C1 segment of cervical spinal cord (tissue), 14 donors: ENCODE data around the gene SNTG2.
"Not testable (repeated sequence)": the region's sequence is repeated elsewhere in the genome, so short reads cannot be mapped to it uniquely, and the experiment has no call there.

Experiments
- DNase-seq, 14 donors: peaks; one replicate each; lab custom pipeline; 2025; lab: John Stamatoyannopoulos, UW

The SNTG2 gene

DNA sequence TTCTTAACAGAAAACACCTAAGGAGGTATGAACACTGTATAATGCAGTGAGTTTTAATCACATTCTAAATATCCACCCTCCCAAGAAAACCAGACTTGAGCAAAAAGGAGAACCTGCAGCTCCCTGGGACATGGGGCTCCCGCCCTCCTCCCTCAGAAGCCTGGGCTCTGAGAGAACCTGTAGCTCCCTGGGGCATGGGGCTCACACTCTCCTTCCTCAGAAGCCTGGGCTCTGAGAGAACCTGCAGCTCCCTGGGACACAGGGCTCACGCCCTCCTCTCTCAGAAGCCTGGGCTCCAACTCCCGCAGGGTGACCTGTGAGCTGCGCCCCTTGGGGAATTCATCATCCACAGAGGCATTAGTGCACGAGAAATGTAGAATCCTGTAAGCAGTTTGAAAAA is 222.9 kb downstream of the SNTG2 start:
- DNase-seq: no peak

- DNase-seq: no peak
Measured at GRCh38 chr2:1181893-1182292, 231.2 kb downstream of the SNTG2 start.

DNA sequence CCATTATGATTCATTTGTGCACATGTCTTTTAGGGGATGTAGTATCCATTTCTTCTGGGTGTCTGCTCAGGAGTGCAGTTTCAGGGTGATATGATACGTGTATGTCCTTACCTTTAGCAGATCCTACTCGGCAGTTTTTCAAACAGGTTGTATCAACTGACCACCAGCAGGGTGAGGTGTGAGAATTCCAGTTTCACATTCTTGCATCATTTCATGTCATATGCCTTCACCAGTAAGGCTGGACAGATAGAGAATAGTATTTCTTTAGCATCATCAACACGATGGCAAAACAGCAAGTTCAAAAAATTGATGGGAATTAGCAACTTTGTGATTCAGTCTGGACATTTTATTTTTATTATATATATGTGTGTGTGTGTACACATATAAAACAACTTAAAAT is 232.7 kb downstream of the SNTG2 start:
- no peak for DNase-seq

- DNase-seq: no peak
Measured at GRCh38 chr2:1186421-1186820, 235.8 kb downstream of the SNTG2 start.

GRCh38 chr2:1187189-1187588 is 236.5 kb downstream of the SNTG2 start:
- no peak for DNase-seq

- DNase-seq: no peak
Measured at GRCh38 chr2:1192121-1192520, 241.5 kb downstream of the SNTG2 start.

DNA sequence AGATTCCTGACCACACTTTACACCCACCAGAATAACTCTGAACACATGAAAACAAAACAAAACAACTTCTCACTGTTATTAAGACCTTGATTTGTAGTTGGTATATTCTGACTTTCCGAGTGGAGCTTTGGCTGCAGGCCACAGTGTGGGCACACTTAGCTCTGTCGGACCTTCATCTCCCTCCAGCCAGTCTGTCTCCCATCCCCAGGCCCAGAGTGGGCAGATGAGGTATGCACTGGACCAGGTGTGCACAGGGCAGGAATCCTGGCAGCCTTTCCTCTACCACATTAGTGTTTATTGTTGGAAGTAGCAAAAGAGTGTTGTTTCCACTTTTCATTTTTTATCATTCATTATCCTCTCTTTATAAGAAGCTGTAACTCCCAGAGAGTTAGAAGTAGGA is 243.2 kb downstream of the SNTG2 start:
- DNase-seq: no peak

GRCh38 chr2:1203772-1204171 is 253.1 kb downstream of the SNTG2 start:
- DNase-seq: no peak

- DNase-seq: no peak
Measured at GRCh38 chr2:1205853-1206252, 255.2 kb downstream of the SNTG2 start.

GRCh38 chr2:1207962-1208510 is 257.4 kb downstream of the SNTG2 start:
- DNase-seq: no peak

GRCh38 chr2:1208522-1208921 is 257.9 kb downstream of the SNTG2 start:
- no peak for DNase-seq

GRCh38 chr2:1209246-1209645 is 258.6 kb downstream of the SNTG2 start:
- no peak for DNase-seq

DNA sequence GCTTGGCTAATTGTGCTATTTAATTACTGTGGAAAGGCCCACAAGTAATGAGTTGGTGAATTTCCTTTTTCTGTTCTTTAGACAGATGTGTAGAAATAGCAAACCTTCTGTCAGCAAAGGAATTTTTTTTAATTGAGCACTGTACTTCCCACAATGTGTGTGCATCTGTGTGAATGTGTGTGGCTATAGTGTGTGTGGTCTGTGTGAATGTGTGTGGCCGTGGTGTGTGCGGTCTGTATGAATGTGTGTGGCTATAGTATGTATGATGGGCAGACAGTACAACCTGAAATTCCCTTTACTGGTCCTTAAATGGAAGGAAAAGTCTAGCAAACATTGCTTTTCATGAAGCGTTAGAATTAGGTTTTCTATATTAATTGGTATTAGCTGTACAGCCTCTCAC is 259.1 kb downstream of the SNTG2 start:
- DNase-seq: no peak

GRCh38 chr2:1210352-1210751 is 259.7 kb downstream of the SNTG2 start:
- no peak for DNase-seq

DNA sequence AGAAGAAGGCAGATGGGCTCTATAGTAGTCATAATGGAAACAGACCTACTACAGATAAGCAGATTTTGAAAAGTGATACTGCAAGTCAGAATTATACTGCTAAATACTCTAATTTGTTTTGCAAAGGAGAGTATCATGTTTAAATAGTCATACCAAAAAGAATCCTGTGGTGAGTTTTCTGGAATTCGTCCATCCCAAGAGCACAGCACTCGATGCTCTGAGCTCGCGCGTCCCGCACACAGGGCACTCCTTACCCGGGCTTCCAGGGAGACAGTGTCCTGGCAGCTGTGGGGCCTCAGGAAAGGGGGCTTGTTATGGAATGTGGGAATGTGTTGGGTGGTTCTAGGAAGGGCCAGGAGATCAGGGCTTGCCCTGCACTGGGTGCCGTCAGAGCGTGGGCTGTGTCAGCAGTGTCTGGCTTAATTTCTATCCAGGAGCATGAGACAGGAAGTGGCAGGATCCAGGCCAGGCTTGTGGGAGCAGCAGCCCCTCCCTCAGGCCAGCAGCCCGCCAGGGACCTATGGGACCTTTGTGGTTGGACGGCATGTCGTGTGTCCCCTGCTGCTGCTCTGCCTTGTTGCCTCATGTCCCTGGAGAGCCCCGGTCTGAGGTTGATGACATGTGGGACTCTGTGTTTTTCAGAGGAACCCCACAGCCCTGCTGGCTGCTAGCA is 269.4 kb downstream of the SNTG2 start:
- no peak for DNase-seq

GRCh38 chr2:1222056-1222455 is 271.4 kb downstream of the SNTG2 start:
- DNase-seq: no peak

GRCh38 chr2:1223791-1224190 is 273.1 kb downstream of the SNTG2 start:
- DNase-seq: no peak

- no peak for DNase-seq
Measured at GRCh38 chr2:1224901-1225300, 274.3 kb downstream of the SNTG2 start.

DNA sequence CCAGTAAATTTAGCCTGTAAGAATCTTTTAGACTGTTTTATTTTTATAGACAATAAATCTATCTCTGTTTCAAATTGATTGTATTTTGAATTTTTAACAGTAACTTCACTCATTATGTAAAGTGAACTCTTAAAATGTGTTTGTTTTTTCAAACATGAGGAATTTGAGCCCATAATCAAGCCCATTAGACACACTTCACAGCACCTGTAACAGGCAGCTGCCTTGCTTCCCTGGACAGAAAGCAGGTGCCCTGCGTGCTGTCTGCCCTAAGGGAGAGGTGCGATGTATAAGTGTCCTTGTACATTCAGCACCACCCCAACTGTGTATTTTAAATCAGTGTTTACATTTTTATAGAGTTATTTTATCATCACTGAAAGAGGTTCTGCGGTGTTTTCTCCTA is 276.1 kb downstream of the SNTG2 start:
- DNase-seq: no peak

GRCh38 chr2:1227274-1227900 is 276.7 kb downstream of the SNTG2 start:
- no peak for DNase-seq

- not testable (repeated sequence) for DNase-seq
Measured at GRCh38 chr2:1229596-1229995, 278.9 kb downstream of the SNTG2 start.

DNA sequence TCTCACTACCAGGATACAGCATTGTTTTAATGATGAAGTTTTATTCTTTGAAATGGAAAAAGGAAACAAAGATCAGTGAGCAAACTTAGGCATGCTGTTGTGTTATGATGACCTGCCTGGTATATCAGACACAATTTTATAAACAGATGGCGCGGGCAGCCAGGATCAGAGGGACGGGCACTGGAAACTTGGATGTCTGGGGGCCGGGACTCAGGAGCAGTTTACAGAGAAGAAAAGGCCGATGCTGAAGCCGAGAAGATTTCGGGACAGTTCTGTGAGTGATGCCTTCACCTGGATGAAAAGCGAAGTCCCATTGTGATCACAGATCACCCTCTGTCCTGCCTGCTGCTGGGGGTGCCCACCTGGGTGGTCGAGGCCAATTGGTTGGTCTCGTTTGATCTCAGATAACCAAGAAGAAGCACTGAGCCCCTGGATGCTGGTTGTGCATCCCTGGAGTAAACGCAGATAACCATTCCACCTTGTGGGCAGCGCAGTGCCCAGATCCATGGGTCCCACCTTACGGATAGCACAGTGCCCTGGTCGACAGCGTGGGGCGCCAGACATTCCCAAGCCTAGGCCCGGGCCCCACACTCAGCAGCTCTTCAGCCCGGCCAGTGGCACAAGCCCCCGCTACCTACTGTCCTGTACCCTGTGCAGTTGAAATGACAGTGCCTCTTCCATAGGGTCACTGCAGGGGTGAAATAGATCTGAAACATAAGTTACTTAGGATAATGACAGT is 279.7 kb downstream of the SNTG2 start:
- DNase-seq: no peak
